ENCODE measurements around the gene PCDHGC3. TPM values are rescaled to one million over a fixed set of nuclear protein-coding genes. Genes with fewer than 3 reads are reported as not detected.
A peak's percentile ranks its signal among the peaks of the same experiment; 100 is the strongest.

The PCDHGC3 gene
- total RNA-seq, 1 experiment from 2014 or later = 98.3 TPM

- DNase-seq (ENCODE audit: low read depth) = no peak
Measured at GRCh38 chr5:141522301-141522700, 46.5 kb downstream of the PCDHGC3 start.

GRCh38 chr5:141523991-141524390, 48.2 kb downstream of the PCDHGC3 start:
- no peak for DNase-seq (ENCODE audit: low read depth)

GRCh38 chr5:141524604-141525597, 49.1 kb downstream of the PCDHGC3 start:
- DNase-seq (ENCODE audit: low read depth) = peak; percentile 98

GRCh38 chr5:141525653-141526052, 49.9 kb downstream of the PCDHGC3 start:
- no peak for DNase-seq (ENCODE audit: low read depth)

GRCh38 chr5:141527426-141527825, 51.7 kb downstream of the PCDHGC3 start:
- DNase-seq (ENCODE audit: low read depth) = no peak

Other genes with a start within 250 kb of the PCDHGC3 start
- gene PCDHB15, start 230.6 kb upstream of the PCDHGC3 start, total RNA-seq (2014; rRNA removed) = 3.8 TPM in 2 replicates
- 0.17 TPM in 1 of 2 replicates, not detected in the other for gene SLC25A2, start 171.9 kb upstream of the PCDHGC3 start, total RNA-seq (2014; rRNA removed)
- 65.1 and 67.6 TPM in 2 replicates for gene TAF7, start 155.2 kb upstream of the PCDHGC3 start, total RNA-seq (2014; rRNA removed)
- 5.3 and 7.1 TPM in 2 replicates for gene PCDHGA1, start 145.5 kb upstream of the PCDHGC3 start, total RNA-seq (2014; rRNA removed)
- gene PCDHGA2, start 137.2 kb upstream of the PCDHGC3 start, total RNA-seq (2014; rRNA removed) = 0.90 and 1.1 TPM in 2 replicates
- gene PCDHGA3, start 132.1 kb upstream of the PCDHGC3 start, total RNA-seq (2014; rRNA removed) = 0.57 TPM in 1 of 2 replicates, not detected in the other
- gene PCDHGB1, start 125.9 kb upstream of the PCDHGC3 start, total RNA-seq (2014; rRNA removed) = 6.8 and 8.1 TPM in 2 replicates
- 3.9 and 4.4 TPM in 2 replicates for gene PCDHGA4, start 120.9 kb upstream of the PCDHGC3 start, total RNA-seq (2014; rRNA removed)
- gene PCDHGB2, start 116.0 kb upstream of the PCDHGC3 start, total RNA-seq (2014; rRNA removed) = 9.0 and 12.5 TPM in 2 replicates
- 0.98 and 1.5 TPM in 2 replicates for gene PCDHGA5, start 111.8 kb upstream of the PCDHGC3 start, total RNA-seq (2014; rRNA removed)
- 1.4 and 1.6 TPM in 2 replicates for gene PCDHGB3, start 105.7 kb upstream of the PCDHGC3 start, total RNA-seq (2014; rRNA removed)
- 0.77 and 0.98 TPM in 2 replicates for gene PCDHGA6, start 102.1 kb upstream of the PCDHGC3 start, total RNA-seq (2014; rRNA removed)
- 0.57 and 0.77 TPM in 2 replicates for gene PCDHGA7, start 93.2 kb upstream of the PCDHGC3 start, total RNA-seq (2014; rRNA removed)
- gene PCDHGB4, start 88.3 kb upstream of the PCDHGC3 start, total RNA-seq (2014; rRNA removed) = 0.69 and 0.71 TPM in 2 replicates
- gene PCDHGA8, start 83.3 kb upstream of the PCDHGC3 start, total RNA-seq (2014; rRNA removed) = 0.26 and 0.75 TPM in 2 replicates
- gene PCDHGB5, start 78.0 kb upstream of the PCDHGC3 start, total RNA-seq (2014; rRNA removed) = 0.52 and 2.1 TPM in 2 replicates
- 0.64 and 0.75 TPM in 2 replicates for gene PCDHGA9, start 73.2 kb upstream of the PCDHGC3 start, total RNA-seq (2014; rRNA removed)
- 0.32 and 0.40 TPM in 2 replicates for gene PCDHGB6, start 67.9 kb upstream of the PCDHGC3 start, total RNA-seq (2014; rRNA removed)
- gene PCDHGA10, start 63.0 kb upstream of the PCDHGC3 start, total RNA-seq (2014; rRNA removed) = 17.4 and 21.4 TPM in 2 replicates
- 0.52 and 0.83 TPM in 2 replicates for gene PCDHGB7, start 58.3 kb upstream of the PCDHGC3 start, total RNA-seq (2014; rRNA removed)
- gene PCDHGA11, start 54.9 kb upstream of the PCDHGC3 start, total RNA-seq (2014; rRNA removed) = 0.64 and 0.75 TPM in 2 replicates
- gene PCDHGA12, start 45.5 kb upstream of the PCDHGC3 start, total RNA-seq (2014; rRNA removed) = 6.1 and 6.9 TPM in 2 replicates
- 0.69 and 0.83 TPM in 2 replicates for gene PCDHGC4, start 9.1 kb downstream of the PCDHGC3 start, total RNA-seq (2014; rRNA removed)
- gene PCDHGC5, start 13.1 kb downstream of the PCDHGC3 start, total RNA-seq (2014; rRNA removed) = 1.7 and 2.0 TPM in 2 replicates
- 28.2 and 38.9 TPM in 2 replicates for gene DIAPH1, start 143.0 kb downstream of the PCDHGC3 start, total RNA-seq (2014; rRNA removed)
- gene HDAC3, start 160.9 kb downstream of the PCDHGC3 start, total RNA-seq (2014; rRNA removed) = 58.8 and 65.2 TPM in 2 replicates
- 5.2 and 7.0 TPM in 2 replicates for gene RELL2, start 161.0 kb downstream of the PCDHGC3 start, total RNA-seq (2014; rRNA removed)
- 10.1 and 12.5 TPM in 2 replicates for gene FCHSD1, start 175.5 kb downstream of the PCDHGC3 start, total RNA-seq (2014; rRNA removed)
- gene ARAP3, start 206.3 kb downstream of the PCDHGC3 start, total RNA-seq (2014; rRNA removed) = 0.69 and 0.83 TPM in 2 replicates

Data from LHCN-M2 (cell line).